Activated CD4-positive, alpha-beta T cell treated with anti-CD3 and anti-CD28 coated beads, Interleukin-2, amount 50 U/mL, for 24 hours (primary cell): ENCODE results near the gene CTNND1.
A peak's percentile ranks its signal among the peaks of the same experiment; 100 is the strongest.
"Not testable (repeated sequence)": the region's sequence is repeated elsewhere in the genome, so short reads cannot be mapped to it uniquely, and the experiment has no call there.

Experiments used
- DNase-seq, 2 donors: peaks; one replicate each; pipeline ENCODE4 v3.0.0-alpha.2; 2020; ENCODE audit warnings: low read depth in 1 of 2, low spot score in 1 of 2

CTNND1 gene, protein sequence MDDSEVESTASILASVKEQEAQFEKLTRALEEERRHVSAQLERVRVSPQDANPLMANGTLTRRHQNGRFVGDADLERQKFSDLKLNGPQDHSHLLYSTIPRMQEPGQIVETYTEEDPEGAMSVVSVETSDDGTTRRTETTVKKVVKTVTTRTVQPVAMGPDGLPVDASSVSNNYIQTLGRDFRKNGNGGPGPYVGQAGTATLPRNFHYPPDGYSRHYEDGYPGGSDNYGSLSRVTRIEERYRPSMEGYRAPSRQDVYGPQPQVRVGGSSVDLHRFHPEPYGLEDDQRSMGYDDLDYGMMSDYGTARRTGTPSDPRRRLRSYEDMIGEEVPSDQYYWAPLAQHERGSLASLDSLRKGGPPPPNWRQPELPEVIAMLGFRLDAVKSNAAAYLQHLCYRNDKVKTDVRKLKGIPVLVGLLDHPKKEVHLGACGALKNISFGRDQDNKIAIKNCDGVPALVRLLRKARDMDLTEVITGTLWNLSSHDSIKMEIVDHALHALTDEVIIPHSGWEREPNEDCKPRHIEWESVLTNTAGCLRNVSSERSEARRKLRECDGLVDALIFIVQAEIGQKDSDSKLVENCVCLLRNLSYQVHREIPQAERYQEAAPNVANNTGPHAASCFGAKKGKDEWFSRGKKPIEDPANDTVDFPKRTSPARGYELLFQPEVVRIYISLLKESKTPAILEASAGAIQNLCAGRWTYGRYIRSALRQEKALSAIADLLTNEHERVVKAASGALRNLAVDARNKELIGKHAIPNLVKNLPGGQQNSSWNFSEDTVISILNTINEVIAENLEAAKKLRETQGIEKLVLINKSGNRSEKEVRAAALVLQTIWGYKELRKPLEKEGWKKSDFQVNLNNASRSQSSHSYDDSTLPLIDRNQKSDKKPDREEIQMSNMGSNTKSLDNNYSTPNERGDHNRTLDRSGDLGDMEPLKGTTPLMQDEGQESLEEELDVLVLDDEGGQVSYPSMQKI

DNA sequence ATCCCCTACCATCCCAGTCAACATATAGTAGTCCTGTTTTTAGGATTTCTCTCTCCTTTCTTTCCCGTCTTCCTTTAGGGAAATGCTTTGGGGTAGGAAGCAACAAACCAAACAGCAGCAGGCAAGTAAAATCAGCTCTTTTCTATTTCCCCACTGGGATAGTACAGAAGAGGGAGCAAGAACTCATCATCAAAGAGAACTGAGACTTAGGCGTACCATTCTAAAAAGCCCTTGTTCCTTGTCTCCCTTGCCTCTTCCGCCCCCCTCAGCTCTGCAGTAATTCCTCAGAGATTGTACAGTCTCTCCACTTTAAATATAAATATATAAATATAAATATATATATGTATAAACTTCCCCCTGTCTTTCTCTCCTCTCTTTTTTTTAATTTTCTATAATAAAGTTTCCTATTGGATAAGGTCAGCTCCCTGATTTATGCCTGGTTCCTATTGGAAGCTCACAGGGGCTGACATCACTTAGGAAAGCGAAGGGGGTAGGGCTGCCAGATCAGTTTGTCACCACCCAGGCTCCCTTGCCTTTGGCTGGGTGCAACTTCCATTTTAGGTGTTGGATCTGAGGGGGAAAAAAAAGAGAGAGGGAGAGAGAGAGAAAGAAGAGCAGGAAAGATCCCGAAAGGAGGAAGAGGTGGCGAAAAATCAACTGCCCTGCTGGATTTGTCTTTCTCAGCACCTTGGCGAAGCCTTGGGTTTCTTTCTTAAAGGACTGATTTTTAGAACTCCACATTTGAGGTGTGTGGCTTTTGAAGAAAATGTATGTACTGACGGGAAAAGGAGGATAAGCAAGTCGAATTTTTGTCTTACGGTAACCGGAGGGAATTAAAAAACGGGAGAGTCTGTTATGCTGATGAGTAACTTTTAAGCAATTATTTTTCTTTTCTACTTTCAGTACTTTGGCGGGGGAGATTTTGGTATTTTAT is at the start of gene CTNND1:
CTNND1 (plus strand) TSS at position 502 of the 934 bp plus-strand sequence. CDS start 29,677 bp downstream, outside the sequence.
- no peak for DNase-seq

DNA sequence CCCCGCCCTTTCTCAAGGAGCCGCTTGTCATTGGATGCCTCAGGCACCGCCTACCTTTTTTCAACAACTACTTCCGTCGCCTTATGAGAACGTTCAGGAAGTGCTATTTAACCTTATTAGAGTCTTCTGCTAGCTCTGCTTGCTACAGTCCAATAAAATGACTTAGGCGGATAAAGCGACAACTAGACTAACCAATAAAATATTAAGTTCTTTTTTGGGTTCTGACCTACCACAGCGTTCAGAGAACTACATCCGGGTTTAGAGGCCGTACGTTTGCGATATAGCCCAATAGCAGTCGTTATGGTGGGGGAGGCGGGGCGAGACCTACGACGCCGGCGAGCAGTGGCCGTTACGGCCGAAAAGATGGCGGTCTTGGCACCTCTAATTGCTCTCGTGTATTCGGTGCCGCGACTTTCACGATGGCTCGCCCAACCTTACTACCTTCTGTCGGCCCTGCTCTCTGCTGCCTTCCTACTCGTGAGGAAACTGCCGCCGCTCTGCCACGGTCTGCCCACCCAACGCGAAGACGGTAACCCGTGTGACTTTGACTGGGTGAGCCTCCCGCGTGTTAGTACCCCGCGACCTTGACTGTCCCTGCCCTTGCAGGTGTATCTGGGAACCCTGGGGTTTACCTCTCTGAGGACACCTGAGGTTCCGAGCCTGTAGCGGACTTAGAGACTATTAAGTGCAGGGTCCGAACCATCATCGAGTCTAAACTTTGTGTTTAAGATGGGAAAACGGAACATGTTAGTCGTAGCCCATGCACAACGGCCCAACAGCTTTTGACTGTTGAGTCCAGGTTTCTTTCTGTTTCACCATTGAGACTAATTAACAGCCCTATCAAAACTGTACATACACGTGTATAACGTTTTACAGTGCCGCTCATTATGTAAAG is 49.1 kb upstream of the CTNND1 start, which contains the start of gene TMX2:
TMX2 (plus strand) TSS at position 338 of the 895 bp plus-strand sequence; CDS start at position 364, 26 bp downstream.
- DNase-seq, result peak; percentile 70 to 90

DNA sequence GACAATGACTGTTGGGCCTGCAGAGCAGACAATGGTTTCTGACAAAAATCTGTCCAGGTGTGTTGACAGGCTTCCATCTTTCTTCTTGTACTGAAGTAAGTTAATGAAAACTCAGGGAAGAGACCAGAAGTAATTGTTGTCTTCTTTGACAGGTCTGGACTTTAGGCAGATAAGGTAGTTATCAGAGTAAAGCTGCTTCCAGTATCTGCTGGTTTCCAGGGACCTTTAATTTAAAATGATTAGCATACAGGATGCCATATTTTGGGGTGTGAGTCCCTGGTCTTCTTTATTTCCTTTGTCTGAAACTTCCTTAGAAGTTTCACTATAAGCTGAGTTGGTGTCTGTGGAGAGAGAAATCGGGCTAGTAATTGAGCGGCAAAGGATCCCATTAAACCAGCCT is 47.8 kb upstream of the CTNND1 start:
- DNase-seq, result no peak

DNA sequence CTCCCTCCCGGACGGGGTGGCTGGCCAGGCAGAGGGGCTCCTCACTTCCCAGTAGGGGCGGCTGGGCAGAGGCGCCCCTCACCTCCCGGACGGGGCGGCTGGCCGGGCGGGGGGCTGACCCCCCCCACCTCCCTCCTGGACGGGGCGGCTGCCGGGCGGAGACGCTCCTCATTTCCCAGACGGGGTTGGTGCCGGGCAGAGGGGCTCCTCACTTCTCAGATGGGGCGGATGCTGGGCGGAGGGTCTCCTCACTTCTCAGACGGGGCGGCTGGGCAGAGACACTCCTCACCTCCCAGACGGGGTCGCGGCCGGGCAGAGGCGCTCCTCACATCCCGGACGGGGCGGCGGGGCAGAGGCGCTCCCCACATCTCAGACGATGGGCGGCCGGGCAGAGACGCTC is 44.9 kb upstream of the CTNND1 start:
- not testable (repeated sequence) for DNase-seq

DNA sequence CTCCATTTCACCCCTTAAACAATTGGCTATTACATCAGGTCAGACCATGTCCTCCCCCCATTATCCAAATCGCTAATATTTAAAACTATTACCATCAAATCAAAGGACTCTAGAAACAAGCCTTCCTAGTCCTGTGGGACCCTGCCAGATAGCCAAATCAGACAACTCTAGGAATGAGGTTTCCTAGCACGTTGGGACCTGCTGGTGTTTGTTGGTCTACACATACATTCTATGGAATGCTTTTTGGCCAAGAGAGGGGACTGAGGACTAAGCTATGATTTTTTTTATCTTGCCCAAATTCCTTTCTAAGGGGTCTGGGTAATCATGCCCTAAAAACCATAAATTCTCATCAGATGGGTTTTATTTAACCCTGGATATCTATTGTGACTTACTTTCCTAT is 34.4 kb upstream of the CTNND1 start:
- DNase-seq, result no peak

DNA sequence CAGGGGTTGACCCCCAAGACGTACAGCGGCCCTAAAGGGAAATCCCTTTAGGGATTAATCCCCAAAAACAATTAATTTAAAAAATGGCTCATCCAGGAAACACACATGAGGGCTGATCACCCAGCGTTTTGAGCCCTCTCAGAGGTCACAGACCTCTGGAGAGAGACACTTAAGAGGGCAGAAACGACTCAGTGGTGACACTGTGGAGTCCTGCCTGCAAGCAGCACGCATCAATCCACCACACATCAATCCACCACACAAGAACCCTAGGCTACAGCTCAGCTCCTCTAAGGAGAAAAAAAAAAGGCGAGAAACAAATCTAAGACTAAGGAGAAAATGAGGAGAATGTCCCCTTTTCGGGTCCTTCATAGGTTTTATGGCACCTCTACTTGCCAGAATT is 32.8 kb upstream of the CTNND1 start:
- no peak for DNase-seq

DNA sequence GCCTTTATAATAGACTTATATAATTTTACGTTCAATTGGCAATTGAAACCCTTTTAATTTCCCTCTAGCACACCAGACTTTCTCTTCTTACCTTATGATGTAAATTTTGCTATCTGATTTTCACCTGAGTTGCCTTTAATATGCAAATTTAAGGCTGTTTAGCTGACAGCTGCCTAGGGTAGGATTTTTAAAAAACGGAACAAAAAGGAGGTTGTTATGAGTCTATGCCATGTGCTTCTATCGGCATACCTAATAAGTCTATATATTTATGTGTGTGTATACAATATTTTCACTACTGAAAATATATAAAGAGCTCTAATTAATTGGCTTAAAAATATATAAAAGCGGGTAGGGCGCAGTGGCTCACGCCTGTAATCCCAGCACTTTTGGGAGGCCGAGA is 32.1 kb upstream of the CTNND1 start:
- DNase-seq, result no peak

DNA sequence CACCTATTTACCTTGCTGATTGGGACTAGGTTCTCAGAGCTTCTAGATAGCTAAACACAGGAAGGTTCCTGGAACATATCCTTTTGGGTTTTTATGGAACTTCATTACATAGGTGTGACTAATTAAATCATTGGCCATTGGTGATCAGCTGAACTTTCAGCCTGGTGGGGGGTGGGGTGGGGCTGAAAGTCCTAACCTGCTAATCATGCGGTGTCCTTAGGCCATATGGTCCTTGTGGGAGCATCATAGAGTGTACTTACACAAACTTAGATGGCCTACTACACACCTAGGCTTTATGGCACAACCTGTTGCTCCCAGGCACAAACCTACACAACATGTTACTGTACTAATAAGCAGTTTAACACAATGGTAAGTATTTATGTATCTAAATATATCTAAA is 28.9 kb upstream of the CTNND1 start:
- DNase-seq, result no peak

DNA sequence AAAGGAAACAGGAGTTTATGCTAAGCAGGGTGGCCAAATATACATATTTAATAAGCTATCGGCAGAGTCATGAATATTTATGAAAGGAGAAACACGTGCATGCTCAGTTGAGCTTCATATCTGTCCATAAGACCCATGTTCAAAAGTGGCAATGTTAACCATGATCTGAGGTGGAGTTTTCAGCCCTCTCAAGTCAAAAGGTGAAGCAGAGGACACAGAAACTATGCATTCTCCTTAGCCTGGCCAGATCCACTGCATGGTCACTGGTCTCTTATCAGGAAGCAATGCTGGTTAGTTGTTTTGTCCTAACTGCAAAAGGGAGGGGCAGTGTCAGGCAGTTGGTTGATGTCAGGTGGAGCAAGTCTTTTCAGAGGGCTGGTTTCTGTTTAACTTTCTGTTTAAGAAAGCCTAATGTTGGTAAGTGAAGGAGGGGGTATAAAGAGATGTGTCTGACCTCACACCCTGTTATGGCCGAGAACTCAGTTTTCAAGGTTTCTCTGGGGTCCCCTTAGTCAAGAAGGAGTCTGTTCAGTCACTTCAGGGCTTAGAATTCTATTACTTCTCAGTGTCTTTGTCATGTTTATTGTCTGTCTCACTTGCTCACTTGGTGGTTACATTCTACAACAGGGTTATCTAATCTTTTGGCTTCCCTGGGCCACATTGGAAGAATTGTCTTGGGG is 25.8 kb upstream of the CTNND1 start:
- DNase-seq, result no peak

DNA sequence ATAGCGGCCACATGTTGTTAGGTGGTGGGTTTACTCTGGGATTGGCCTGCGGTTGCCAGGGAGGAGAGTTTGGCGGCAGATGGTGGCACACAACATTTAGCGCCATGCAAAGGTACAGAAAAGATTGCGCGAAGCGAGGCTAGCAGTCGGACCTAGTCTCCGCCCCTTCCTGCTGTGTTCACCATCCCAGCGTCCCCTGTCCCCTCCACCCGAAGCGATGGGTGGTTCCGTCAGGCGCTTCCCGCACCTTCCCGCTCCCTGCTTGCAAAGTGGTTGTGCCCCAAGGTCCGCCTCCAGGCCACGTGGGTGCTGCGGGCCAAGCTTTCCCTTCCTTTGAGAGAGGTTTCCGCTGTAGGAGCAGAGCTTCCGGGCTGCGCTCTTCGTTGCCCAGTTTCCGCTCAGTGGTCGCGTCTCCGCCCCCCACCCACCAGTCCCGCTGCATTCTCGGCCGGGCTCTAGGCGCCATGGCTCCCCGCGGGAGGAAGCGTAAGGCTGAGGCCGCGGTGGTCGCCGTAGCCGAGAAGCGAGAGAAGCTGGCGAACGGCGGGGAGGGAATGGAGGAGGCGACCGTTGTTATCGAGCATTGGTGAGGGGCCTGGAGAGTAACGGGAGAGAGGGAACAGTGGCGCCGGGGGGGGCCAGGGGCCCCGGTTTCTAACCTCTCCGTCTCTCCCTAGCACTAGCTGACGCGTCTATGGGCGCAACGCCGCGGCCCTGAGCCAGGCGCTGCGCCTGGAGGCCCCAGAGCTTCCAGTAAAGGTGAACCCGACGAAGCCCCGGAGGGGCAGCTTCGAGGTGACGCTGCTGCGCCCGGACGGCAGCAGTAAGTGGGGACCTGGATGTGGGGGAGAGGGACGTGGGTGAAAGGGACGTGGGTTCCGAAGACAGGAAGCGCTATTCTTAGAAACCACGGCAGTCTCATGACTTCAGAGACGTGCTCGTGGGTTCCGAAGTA is 20.2 kb upstream of the CTNND1 start, which contains the start of gene SELENOH:
SELENOH (plus strand) TSS at position 360 of the 955 bp plus-strand sequence; CDS start at position 465, 105 bp downstream.
- peak; percentile 92 to 95 for DNase-seq

DNA sequence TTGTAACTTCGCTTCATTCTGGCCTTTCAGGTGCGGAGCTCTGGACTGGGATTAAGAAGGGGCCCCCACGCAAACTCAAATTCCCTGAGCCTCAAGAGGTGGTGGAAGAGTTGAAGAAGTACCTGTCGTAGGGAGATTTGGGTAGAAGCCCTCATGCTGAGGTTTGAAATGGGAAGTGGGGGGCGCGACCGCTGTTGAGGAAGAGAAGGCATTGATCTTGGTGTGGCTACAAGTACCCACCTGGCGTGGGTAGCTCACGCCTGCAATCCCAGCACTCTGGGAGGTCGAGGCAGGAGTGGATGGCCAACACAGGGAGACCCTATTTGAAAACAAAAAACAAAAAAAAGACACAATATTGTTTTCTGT is 19.5 kb upstream of the CTNND1 start:
- no peak for DNase-seq

DNA sequence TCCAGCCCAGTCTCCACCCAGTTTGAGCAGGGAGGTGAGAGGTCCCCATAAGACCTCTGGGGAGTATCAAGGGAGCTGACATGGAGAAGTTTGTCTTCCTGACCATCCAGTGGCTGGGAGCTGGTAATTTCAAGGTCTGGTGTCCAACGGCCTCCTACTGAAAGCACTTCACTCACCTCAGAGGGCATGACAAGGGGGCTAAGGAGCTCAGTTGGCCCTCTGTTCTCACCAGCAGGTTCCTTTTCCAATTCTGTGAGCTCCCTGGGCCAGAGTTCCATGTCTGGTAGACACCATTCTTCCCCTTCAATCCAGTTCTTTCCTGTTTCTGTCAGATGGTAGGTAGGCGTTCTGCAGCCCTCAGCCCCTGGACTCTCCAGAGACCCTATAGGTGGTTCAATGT is 17.2 kb upstream of the CTNND1 start:
- DNase-seq, result no peak

DNA sequence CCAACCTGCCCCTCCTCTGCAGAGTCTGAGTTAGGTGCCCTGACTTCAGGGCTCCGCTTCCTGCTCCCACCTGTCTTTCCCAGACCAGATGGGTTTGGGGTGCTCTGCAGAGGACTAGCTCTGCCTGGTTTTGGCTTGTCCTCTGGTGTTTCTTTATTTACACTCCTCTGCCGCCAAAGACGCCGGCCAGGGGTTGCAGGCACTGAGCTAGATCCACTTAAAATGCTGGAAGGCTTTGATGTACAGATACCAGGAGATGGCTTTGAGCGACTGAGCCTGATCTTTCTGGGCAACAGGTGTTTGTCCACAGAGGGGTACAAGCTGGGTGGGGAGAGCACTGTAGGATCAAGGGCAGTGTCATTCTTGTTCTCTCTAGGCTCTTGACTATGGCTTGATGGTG is 16.4 kb upstream of the CTNND1 start:
- DNase-seq, result no peak

DNA sequence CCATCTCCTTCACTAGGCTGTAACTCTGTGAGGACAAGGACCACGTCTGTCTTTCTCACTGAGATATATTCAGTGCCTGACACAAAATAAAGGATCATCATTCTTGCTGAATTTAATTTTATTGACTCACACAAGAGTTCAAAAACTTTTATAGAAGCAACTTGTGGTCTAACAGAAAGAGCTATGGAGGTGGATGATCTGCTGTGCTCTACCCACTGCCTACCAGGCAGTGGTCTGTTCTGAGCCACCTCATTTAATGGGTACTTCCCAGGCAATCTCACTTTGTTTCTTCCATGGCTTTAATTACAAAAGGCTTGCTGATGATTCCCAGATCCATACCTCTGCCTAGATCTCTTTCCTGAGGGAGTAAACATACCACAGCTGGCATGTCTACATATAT is 14.7 kb upstream of the CTNND1 start:
- no peak for DNase-seq

DNA sequence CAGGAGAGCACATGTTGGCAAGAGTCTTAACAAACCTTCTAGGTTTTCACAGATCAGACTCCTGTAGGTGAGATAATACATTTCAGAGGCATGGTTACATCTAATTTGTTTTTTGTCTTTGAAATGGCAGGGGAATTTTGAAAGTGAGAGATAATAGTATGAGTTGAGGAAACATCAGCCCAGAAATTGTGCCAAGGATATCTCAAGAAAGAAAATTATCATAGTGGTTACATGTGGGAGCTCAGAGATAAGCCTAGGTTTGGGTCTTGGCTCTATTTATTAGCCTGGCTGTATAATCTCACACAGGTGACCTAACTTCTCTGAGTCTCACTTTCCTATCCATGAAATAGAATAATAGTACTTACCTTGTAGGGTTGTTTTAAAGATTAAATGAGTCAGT is 10.4 kb upstream of the CTNND1 start:
- DNase-seq, result no peak

DNA sequence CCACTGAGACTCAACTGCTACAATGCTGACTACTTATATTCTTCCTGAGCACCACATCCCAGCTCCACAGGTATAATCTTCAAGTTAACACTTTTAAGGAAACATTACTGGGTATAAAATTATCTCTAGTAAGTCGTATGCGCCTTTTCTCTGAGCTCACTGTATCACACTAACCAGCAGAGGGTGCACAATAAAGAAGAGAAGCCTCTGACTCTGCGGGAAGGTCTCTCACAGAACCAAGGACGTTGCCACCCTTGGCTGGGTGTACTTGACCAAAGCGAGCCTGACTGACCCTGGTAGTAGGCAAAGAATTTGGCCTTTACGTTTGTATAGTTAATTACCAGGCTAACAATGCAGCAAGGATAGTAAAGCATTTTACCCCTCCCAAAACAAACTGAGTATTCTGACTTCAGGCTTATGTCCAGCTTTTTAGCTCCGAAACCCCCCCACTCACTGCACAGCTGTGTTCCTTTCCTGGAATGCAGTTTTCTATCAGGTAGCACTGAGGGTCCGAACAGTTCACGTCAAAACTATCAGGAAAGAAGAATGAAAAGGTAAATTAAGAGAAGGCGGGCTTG is 9.8 kb upstream of the CTNND1 start, which contains the start of gene BTBD18:
BTBD18 (minus strand) TSS at position 144 of the 578 bp plus-strand sequence. CDS start 631 bp downstream, outside the sequence.
- DNase-seq, result no peak

DNA sequence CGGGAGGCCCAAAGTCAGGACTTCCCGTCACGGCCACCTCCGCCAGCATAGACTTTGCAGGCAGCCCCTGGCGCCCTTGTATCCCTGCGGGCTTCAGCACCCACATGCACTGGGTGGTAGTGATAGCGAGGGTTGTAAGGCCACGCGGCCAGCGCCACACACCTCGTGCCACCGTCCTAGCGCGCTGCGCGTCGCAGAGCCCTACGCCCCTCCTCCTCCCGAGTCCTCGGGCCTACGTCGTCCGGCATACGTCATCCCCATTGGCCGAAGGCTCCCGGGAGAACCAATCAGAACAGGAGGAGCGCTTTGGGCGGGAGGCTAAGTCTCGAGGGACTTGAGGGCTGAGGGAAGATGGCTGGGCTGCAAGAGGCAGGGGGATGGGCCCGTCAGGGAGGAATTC is 8.6 kb upstream of the CTNND1 start:
- DNase-seq, result no peak
